Glomerular visceral epithelial cell (primary cell): Measurements from ENCODE around the gene OR2T27.
"Not testable (repeated sequence)": the region's sequence is repeated elsewhere in the genome, so short reads cannot be mapped to it uniquely, and the experiment has no call there.

ENCODE experiments used
- DNase-seq: peaks from one replicate; pipeline ENCODE4 v3.0.0-alpha.2; 2016; ENCODE audit errors: extremely low spot score

OR2T27 gene

DNA sequence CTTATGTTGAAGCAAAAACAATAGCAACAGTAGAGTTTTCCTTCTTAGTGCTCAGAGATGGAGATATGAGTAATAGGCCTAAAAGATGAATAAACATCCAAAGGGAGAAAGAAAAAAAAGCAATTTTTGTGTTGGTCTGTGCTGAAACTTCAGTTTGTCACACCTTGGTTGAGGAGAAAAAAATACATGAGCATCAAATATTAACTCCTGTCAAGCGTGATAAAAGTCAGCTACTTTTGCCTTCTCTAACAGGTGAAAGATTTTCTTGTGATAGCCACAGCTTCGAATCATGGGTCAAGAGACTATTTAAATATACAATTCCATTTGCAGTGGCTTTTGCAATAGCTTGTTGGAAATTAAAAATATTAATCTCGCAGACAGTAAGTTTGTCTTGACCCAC lies 14.4 kb downstream of the OR2T27 start:
- DNase-seq: not testable (repeated sequence)

DNA sequence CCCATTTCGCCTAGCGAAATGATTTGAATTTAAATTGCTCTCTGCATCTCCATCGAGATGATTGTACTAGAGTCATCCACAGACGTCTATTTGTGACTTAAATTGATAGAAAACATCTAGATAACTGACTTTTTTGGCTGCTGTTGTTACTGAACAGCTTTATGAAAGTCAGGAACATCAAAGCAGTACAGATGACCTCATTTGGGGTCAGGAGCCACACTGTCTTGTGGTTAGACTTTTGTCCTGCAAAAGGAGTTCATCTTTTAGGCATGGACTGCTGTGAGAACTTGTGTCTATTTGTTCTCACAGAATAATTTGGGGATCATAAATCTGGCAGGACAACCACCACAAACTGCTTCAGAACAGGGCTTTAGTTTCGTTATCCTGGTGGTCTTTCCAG lies 15.7 kb downstream of the OR2T27 start:
- not testable (repeated sequence) for DNase-seq

DNA sequence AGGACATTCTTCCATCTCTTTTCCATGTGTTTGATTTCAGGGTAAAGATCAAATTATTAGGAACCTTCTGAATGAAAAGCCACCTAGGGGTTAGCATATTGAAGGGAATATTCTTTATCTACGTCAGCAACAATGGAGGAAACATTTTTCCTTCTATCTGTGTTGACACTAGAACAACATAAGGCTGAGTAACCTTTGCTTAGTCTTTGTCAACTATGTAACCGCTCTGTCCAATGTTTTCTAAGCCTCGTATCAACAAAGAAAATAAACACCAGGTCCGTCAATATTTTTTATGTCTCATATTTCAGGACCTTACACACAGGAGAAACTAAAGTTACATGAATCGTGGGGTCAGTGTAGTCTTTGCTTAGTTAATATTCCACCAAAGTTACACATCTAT lies 18.7 kb downstream of the OR2T27 start:
- DNase-seq: not testable (repeated sequence)

DNA sequence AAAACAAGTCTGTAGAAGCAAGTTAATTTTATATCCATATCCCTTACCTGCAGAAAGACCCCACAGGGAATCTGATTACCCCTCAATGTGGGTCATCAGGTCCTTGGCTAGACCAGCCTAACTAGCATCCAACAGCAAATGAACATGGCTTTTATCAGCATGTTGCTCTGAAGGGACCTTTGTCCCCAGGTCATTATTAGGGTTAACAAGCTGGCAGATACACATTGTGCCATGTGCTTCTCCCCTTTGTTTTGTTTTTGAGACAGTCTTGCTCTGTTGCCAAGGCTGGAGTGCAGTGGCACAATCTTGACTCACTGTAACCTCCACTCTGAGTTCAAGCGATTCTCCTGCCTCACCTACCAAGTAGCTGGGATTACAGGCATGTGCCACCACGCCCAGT lies 20.3 kb downstream of the OR2T27 start, which contains the start of gene OR2T11:
Gene OR2T11, minus strand, starts transcription at position 101 of the 400 bp plus-strand sequence. CDS start 7,963 bp downstream, outside the sequence.
- not testable (repeated sequence) for DNase-seq

DNA sequence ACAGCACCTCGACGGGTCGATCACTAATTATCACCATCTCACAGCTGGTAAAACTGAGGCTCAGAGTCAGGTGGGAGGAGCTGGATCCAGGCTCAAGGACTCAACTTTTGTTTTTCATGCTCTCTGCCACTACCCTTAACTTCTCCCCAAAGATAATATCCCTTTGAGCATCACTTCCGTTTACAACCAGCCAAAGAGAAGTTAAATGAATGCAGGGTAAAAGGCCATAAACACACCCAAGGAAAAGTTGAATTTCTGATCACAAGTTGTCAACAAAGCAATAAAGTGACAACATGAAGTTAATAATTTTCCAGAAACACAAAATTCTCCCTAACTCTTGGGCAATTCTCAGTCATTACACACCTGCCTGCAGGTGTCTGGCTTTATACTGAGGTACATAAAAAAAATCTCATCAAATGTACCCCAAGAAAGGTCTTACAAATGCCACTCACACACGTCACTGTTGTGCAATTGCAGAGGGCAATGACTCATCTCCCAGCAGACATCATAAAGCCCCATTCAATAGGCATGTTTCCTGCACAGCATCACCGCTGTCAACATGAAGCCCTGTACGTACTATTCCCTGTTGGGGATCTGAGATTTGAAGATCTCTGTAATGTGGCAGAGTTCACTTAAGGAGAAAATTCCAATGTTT lies 23.8 kb downstream of the OR2T27 start:
- no peak for DNase-seq

DNA sequence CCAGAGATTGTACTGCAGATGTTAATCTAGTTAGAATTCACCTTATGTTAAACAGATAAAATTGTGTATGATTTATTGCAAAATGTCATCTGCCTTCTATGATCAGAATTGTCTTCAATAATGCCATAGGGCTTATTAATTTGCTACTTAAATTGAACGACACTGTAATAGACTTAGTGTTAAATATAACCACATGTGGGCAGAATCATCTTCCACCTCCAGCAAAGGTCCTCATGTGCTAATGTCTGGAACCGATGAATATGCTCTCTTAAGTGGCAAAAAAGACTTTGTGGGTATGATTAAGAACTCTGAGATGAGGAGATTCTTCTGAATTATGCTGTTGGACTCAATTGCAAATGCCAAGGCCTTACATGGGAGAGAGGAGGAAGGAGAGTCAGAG lies 24.8 kb downstream of the OR2T27 start:
- DNase-seq: no peak

DNA sequence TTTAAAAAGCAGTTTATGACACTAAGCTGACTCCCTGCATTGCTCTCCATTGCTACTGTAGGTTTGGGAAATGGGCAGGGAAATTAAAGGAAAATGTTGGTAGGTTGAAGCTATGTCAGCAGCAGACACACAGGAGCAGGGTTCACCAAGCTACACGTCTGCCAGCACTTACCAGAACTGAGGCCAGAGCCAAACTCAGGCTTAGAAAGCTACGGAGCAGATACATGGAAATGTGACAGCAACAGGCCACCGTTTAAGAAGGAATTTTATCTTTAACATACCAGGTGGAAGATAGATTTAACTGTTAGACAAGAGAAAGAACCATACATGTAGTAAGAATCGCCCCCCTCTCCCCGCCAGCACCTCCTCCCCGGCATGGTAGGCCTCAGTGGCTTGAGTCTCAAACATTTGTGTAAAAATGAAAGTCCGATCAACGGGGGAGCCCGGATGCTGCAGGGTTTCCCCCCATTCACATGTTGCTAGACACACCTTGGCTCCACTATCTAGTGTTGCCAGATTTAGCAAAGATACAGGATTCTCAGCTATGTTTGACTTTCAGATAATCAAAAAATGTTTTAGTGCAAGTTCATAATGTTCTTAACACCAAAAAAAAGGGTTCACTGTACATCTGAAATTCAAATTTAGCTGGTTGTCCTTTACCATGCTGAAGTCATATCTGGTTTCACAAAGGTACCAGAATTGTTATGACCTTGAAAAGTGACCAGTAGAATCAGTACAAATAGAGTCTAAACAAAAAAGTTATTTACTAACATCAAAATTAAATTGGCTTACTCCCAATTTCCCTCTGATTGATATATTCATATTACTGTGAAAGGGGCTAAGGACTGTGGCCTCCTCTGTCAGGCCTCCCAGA lies 27.1 kb downstream of the OR2T27 start:
- DNase-seq: no peak

DNA sequence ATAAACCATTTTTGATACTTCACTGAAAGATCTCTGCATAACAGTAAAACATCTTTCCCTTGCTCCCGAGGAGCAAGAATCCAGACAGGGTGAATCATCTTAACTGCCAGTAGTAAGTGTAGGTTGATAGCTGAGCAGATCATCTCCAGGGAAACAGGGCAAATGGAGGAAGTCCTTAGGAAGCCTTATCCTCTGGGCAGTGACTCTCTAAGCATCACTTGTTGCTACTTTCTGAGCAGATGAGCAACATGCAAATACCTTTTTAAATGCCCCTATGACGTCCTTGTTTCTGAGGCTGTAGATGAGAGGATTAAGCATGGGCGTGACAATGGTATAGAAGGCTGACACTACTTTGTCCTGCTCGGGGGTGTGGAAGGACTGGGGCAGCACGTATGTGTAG lies 29.4 kb downstream of the OR2T27 start:
- no peak for DNase-seq

DNA sequence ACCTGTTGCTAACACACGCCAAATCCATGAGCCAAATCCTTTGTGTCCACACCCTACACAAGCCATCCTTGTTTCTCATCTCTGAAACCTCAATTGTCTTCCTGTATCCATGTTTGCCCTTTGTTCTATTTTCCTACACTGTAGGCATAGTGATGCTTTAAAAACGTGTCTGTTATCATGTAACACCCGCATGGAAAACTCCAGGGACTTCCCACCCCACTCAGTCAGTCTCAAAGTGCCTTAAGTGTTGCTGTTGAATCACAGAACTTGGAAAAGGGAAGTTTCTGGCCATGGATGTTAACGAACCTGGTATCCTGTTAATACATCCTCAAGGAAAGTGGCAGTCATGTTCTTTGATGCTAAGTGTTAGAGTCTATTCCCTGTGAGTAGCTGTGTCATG lies 30.2 kb downstream of the OR2T27 start:
- no peak for DNase-seq

DNA sequence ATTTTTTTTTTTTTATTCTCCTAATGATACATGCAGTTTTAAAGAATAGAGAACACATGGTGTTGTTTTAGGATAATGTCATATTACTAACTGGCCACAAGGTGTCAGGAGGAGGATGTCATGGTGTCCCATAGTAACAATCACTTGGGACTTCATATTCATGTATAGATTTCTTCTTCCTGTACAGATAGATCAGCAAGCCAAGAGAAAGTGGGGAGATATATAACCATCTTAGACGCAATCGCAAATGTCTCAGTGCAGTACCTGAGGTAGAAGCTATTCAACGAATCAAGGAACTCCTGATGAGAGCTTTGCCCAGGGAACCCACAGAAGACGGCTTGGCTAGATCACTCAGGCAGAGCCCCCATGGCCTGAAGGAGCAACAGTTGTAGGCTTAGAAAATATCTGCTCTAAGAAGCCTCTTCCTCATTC lies 32.7 kb downstream of the OR2T27 start:
- DNase-seq: peak; percentile 35

DNA sequence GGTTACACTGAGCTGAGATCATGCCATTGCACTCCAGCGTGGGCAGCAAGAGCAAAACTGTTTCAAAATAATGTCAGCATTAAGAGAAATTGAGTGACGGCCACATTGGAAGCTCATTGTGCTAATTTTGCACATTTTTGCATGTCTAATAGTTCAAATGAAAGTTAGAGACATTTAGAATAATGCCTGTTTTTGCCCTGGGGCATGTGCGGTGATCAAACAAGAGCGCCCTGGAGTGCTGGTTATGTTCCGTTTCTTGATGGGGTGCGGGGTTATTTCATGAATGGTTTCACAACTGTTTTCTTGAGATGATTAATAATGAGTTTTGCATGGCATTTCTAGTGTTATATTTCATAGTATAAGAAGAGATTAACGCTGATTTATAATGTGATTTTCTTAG lies 33.6 kb downstream of the OR2T27 start:
- no peak for DNase-seq

DNA sequence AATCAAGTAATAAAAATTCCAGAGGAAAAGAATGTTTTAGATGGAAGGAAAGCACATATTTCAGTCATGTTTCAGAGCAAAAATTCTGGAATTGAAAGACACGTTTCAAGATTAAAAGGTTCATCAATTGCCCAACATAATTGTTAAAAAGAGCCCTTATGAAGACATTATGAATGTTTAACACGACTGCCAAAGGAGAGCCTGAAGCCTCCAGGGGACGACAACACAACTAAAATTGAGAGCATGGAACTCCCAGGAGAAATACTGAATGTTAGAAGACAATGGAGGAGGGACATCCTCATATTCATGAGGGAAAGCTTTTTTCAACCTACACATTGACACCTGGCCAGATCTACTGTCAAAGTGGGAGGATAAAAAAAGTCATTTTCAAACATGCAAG lies 36.5 kb downstream of the OR2T27 start:
- peak; percentile 25 for DNase-seq

DNA sequence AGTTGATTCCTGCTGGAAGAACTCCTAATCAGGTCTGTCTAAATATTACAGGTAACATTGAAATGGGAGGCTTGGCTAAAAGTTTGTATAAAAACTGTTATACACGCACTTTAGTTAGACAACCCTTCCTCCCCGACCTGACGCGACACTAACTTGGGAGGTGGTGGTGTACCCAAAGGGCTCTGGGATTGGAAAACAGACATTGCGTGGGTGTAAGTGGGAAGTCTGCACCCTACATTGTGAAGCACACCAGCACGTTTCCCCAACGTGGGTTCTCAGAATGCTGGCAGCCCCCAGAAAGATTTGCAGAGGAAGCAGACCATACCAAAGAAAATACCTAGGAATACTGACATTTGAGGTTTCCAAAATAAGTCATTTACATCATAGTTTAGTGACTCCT lies 37.2 kb downstream of the OR2T27 start:
- no peak for DNase-seq

DNA sequence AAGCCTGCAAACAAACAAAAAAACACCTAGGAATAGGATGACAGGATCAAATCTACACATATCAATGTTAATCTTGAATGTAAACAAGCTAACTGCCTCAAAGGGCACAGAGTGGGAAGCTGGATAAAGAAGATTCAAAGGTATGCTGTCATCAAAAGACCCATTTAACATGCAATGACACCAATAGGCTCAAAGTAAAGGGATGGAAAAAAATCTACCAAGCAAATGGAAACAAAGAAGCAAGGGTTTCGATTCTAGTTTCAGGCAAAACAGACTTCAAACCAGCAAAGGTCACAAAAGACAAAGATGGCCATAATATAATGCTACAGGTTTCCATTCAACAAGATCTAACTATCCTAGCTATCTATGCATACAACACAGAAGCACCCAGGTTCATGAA lies 41.6 kb downstream of the OR2T27 start:
- DNase-seq: no peak

DNA sequence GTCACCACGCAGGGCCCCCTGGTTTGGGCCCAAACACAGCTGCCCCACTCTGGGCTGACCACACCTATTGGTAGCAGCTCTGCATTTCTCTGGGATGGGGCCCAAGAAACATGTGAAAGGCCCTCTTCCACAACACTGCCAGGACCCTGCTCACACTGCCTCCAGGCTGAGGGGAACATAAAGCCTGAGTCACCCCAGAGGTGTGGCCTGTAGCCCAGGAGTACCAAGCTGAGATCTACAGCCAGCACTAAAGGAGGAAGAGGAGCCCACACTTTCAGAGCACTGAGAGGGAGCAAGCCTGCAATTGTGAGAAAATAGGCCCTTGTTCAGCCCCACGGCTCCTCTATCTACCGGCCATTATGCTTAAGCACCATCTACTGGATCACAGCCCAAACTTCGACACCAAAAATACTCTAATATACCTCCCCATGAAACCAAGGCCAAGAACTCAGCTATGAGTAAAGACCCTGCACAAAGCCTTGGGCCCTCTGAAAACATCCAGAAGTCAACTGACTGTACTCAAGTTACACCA lies 43.4 kb downstream of the OR2T27 start:
- DNase-seq: no peak

DNA sequence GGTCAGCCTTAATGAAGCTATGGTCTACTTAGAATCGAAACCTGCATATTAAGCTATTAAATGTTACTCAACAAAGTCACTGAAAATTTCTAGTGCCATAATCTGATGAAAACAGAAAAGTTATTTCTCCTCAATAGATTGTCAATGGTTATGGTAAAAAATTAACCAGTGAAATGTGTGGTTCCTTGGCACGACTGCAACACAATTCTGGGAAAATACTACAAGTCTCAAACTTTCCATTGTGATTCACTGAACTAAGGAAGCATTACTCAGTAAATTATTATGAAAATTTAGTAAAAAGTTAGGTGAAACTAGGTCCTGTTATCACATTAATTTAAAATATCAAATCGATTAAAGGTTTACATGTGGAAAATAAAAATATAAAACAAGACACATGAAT lies 45.0 kb downstream of the OR2T27 start:
- no peak for DNase-seq
